Kidney (tissue), 14 donors: Measurements from ENCODE around the gene LDB3. TPM values are rescaled to one million over a fixed set of nuclear protein-coding genes. Genes with fewer than 3 reads are reported as not detected.
A peak's percentile ranks its signal among the peaks of the same experiment; 100 is the strongest.

ENCODE experiments used
- DNase-seq, 5 donors: peaks; one replicate each; pipeline ENCODE4 v3.0.0-alpha.2; 2013 to 2020
- FAIRE-seq: peaks from 2 replicates; lab custom pipeline; 2012; peaks lifted over from hg19 to GRCh38; lab: Jason Lieb, UNC
- H3K27ac ChIP-seq, 2 donors: one replicate each; pipeline ENCODE4 v1.7.0; 2013; ENCODE audit warnings: low read depth in 2 of 2, low read length in 2 of 2, inconsistent platforms in 1 of 2
- H3K27me3 ChIP-seq: one replicate; pipeline ENCODE4 v1.7.1; 2013; ENCODE audit warnings: low read length, inconsistent platforms; ENCODE audit not compliant: control insufficient read depth, insufficient read depth
- H3K36me3 ChIP-seq, 3 donors: one replicate each; pipeline versions ENCODE4 v1.7.0 to v1.7.1; 2013; ENCODE audit warnings: low read length in 3 of 3, control low read depth in 1 of 3, inconsistent platforms in 1 of 3; ENCODE audit not compliant: insufficient read depth in 3 of 3, control insufficient read depth in 2 of 3
- H3K4me1 ChIP-seq, 3 donors: one replicate each; pipeline versions ENCODE4 v1.7.0 to v1.7.1; 2013; ENCODE audit warnings: low read length in 3 of 3, inconsistent platforms in 1 of 3, low read depth in 1 of 3; ENCODE audit not compliant: control insufficient read depth in 2 of 3, insufficient read depth in 2 of 3
- H3K4me3 ChIP-seq, 3 donors: one replicate each; pipeline versions ENCODE4 v1.7.0 to v1.8.1; 2013; ENCODE audit warnings: low read length in 3 of 3, control low read depth in 1 of 3, inconsistent platforms in 1 of 3
- H3K9ac ChIP-seq, 3 donors: one replicate each; pipeline versions ENCODE4 v1.7.0 to v1.7.1; 2013; ENCODE audit warnings: low read length in 3 of 3, control low read depth in 1 of 3, inconsistent platforms in 1 of 3
- H3K9me3 ChIP-seq, 3 donors: one replicate each; pipeline versions ENCODE4 v1.7.0 to v1.7.1; 2013; ENCODE audit warnings: low read length in 3 of 3, control low read depth in 1 of 3, inconsistent platforms in 1 of 3; ENCODE audit not compliant: control insufficient read depth in 2 of 3, insufficient read depth in 1 of 3
- intact Hi-C: fragments of 100-400 bp; cut with DNase I; formaldehyde crosslinking; loops from one replicate; pipeline ENCODE4 v1.11.1; 2022
- polyA plus RNA-seq: library from polyadenylated mRNA; stranded (reverse); fragments of 350-450 nt; fragmentation: Illumina TruSeq; extraction: RNeasy Lipid Tissue Mini Kit (QIAGEN cat#74804); gene quantifications from one replicate; pipeline ENCODE4 v1.2.3, GENCODE V29; 2014; ENCODE audit warnings: low read depth, low replicate concordance; ENCODE audit not compliant: insufficient read depth
- total RNA-seq: library from RNA; stranded (reverse); fragmentation: NEBNext Ultra II Directional; extraction: Animal tissue kit (Norgen Biotek cat#: 25700); gene quantifications from one replicate; pipeline ENCODE4 v1.2.1, GENCODE V29; 2021
- TF ChIP-seq, protein P1 (sequence below): IDR thresholded peaks from 3 replicates; pipeline ENCODE4 v1.5.1; 2012; ENCODE audit warnings: mild to moderate bottlenecking, moderate library complexity, borderline replicate concordance; ENCODE audit not compliant: insufficient read depth; ENCODE audit errors: extremely low read depth
- donor health status: control.
- donor health status: control.
- donor health status: control.
- donor health status: control.
- donor health status: control.
- donor health status: DM: yes; HTN: yes; CAD: no.
- donor health status: Normal renal cell carcinoma (clear cell type).

LDB3 gene
- total and polyA plus RNA-seq, 2 donors from 2014 or later, result 3.3 to 7.7 TPM

- Histone ChIP-seq H3K27me3 (no peaks in the 10 kb centered on the region), H3K9ac (peak overlapping the region in 1 of 3 donors; percentile 28), H3K4me1 (peaks cover 0 to 5% (median 0%) of the 10 kb centered on the region in 3 donors), H3K9me3 (no peaks in the 10 kb centered on the region), H3K36me3 (no peaks in the 10 kb centered on the region), H3K27ac (no peak overlapping the region), H3K4me3 (no peak overlapping the region)
- TF ChIP-seq, protein P1, sequence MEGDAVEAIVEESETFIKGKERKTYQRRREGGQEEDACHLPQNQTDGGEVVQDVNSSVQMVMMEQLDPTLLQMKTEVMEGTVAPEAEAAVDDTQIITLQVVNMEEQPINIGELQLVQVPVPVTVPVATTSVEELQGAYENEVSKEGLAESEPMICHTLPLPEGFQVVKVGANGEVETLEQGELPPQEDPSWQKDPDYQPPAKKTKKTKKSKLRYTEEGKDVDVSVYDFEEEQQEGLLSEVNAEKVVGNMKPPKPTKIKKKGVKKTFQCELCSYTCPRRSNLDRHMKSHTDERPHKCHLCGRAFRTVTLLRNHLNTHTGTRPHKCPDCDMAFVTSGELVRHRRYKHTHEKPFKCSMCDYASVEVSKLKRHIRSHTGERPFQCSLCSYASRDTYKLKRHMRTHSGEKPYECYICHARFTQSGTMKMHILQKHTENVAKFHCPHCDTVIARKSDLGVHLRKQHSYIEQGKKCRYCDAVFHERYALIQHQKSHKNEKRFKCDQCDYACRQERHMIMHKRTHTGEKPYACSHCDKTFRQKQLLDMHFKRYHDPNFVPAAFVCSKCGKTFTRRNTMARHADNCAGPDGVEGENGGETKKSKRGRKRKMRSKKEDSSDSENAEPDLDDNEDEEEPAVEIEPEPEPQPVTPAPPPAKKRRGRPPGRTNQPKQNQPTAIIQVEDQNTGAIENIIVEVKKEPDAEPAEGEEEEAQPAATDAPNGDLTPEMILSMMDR, result peak; percentile 46
- intact Hi-C loops, result loop anchor here (5.0 kb wide), 1 partner anchor 208 kb away; no protein-coding TSS in a partner anchor
- DNase-seq, result peak; percentile 71 to 92 (median 79)
- no peak for FAIRE-seq
Measured at GRCh38 chr10:86693721-86694369, 25.5 kb downstream of the LDB3 start.

- peaks cover 0 to 3% (median 0%) of the 10 kb centered on the region in 3 donors for H3K4me1 ChIP-seq
- no peak overlapping the region for H3K4me3 ChIP-seq
- H3K9ac ChIP-seq, result no peak overlapping the region
- H3K27ac ChIP-seq, result no peak overlapping the region
- no peak for FAIRE-seq
- no peaks in the 10 kb centered on the region for H3K9me3 ChIP-seq
- TF ChIP-seq, protein P1, result no peak
- H3K27me3 ChIP-seq, result no peaks in the 10 kb centered on the region
- intact Hi-C loops, result no loop called here
- H3K36me3 ChIP-seq, result no peaks in the 10 kb centered on the region
- DNase-seq, result peak in 1 of 5 donors; percentile 43
Measured at GRCh38 chr10:86698207-86698940, 30.1 kb downstream of the LDB3 start.

- H3K9me3 ChIP-seq, result no peaks in the 10 kb centered on the region
- TF ChIP-seq, protein P1, result no peak
- no peaks in the 10 kb centered on the region for H3K27me3 ChIP-seq
- no peaks in the 10 kb centered on the region for H3K4me1 ChIP-seq
- no peaks in the 10 kb centered on the region for H3K36me3 ChIP-seq
- intact Hi-C loops, result no loop called here
- no peak overlapping the region for H3K9ac ChIP-seq
- DNase-seq (no peak), FAIRE-seq (no peak)
- H3K27ac ChIP-seq, result no peak overlapping the region
- no peak overlapping the region for H3K4me3 ChIP-seq
Measured at GRCh38 chr10:86699125-86699524, 30.8 kb downstream of the LDB3 start.
